Retinal pigment epithelial cell (primary cell): ENCODE results near the gene CLEC7A.

ENCODE experiments used
- DNase-seq: peaks from one replicate; pipeline ENCODE4 v3.0.0-alpha.2; 2010; ENCODE audit warnings: low read depth
- H3K4me3 ChIP-seq: 2 replicates; pipeline ENCODE4 v1.5.1; 2011; ENCODE audit warnings: mild to moderate bottlenecking, low read length, control low read depth, moderate library complexity
- CTCF ChIP-seq: conservative IDR thresholded peaks from 2 replicates; pipeline ENCODE4 v1.5.1; 2011; ENCODE audit warnings: low read depth, low read length, control low read depth, inconsistent platforms

The CLEC7A gene

GRCh38 chr12:10170216-10170615 lies 40.2 kb upstream of the CLEC7A start:
- TF ChIP-seq CTCF, result no peak
- no peak overlapping the region for H3K4me3 ChIP-seq
- DNase-seq, result no peak

GRCh38 chr12:10169104-10169503 lies 39.1 kb upstream of the CLEC7A start:
- no peak for TF ChIP-seq CTCF
- no peak for DNase-seq
- no peak overlapping the region for H3K4me3 ChIP-seq

- TF ChIP-seq CTCF, result no peak
- H3K4me3 ChIP-seq, result no peak overlapping the region
- DNase-seq, result no peak
Observed at GRCh38 chr12:10167599-10167998, 37.6 kb upstream of the CLEC7A start.

GRCh38 chr12:10165421-10165820 lies 35.4 kb upstream of the CLEC7A start:
- H3K4me3 ChIP-seq, result no peak overlapping the region
- no peak for TF ChIP-seq CTCF
- no peak for DNase-seq

GRCh38 chr12:10163084-10163483 lies 33.1 kb upstream of the CLEC7A start:
- DNase-seq, result no peak
- H3K4me3 ChIP-seq, result no peak overlapping the region
- no peak for TF ChIP-seq CTCF

- no peak for TF ChIP-seq CTCF
- DNase-seq, result no peak
- no peak overlapping the region for H3K4me3 ChIP-seq
Observed at GRCh38 chr12:10160617-10161385, 30.8 kb upstream of the CLEC7A start.

- no peak for TF ChIP-seq CTCF
- no peak for DNase-seq
- H3K4me3 ChIP-seq, result no peak overlapping the region
Observed at GRCh38 chr12:10159280-10159679, 29.3 kb upstream of the CLEC7A start.
